Ishikawa (cell line): ENCODE measurements around the gene BDH2.
A peak's percentile ranks its signal among the peaks of the same experiment; 100 is the strongest.

ENCODE experiments used
- CEBPB ChIP-seq: IDR thresholded peaks from 2 replicates; pipeline ENCODE4 v1.6.1; 2012
- CREB1 ChIP-seq: IDR thresholded peaks from 2 replicates; pipeline ENCODE4 v1.6.1; 2012; ENCODE audit warnings: low read depth
- EGR1 ChIP-seq: IDR thresholded peaks from 2 replicates; pipeline ENCODE4 v1.6.1; 2012
- EP300 ChIP-seq: IDR thresholded peaks from 2 replicates; pipeline ENCODE4 v1.6.1; 2012; ENCODE audit warnings: borderline replicate concordance
- FOXM1 ChIP-seq: IDR thresholded peaks from 2 replicates; pipeline ENCODE4 v1.6.1; 2012; ENCODE audit warnings: low read depth, borderline replicate concordance
- MAX ChIP-seq: IDR thresholded peaks from 2 replicates; pipeline ENCODE4 v1.6.1; 2012
- NFIC ChIP-seq: IDR thresholded peaks from 2 replicates; pipeline ENCODE4 v1.6.1; 2012
- RAD21 ChIP-seq: IDR thresholded peaks from 2 replicates; pipeline ENCODE4 v1.6.1; 2012; ENCODE audit warnings: low read depth
- TAF1 ChIP-seq: IDR thresholded peaks from 2 replicates; pipeline ENCODE4 v1.6.1; 2012; ENCODE audit warnings: low read depth, mild to moderate bottlenecking
- TCF12 ChIP-seq: IDR thresholded peaks from 2 replicates; pipeline ENCODE4 v1.6.1; 2012; ENCODE audit warnings: low read depth
- TEAD4 ChIP-seq: IDR thresholded peaks from 2 replicates; pipeline ENCODE4 v1.6.1; 2012
- USF1 ChIP-seq: IDR thresholded peaks from 2 replicates; pipeline ENCODE4 v1.6.1; 2012
- YY1 ChIP-seq: IDR thresholded peaks from 2 replicates; pipeline ENCODE4 v1.6.1; 2012; ENCODE audit warnings: low read depth
- ZBTB7A ChIP-seq: IDR thresholded peaks from 2 replicates; pipeline ENCODE4 v1.6.1; 2012; ENCODE audit warnings: low read depth
- TF ChIP-seq, protein P1 (sequence below): IDR thresholded peaks from 2 replicates; pipeline ENCODE4 v1.6.1; 2012; ENCODE audit warnings: low read depth, mild to moderate bottlenecking

BDH2 gene

DNA sequence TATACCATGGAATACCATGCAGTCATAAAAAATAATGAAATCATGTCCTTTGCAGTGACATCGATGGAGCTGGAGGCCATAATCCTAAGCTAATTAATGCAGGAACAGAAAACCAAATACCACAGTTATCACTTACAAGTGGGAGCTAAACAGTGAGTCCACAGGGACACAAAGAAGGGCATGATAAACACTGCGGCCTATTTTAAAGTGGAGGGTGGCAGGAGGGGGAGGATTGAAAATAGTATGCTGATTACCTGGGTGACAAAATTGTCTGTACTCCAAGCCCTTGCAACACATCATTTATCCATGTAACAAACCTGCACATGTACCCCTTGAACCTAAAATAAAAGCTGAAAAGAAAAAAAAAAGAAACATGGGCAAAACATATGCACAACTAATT, 63.5 kb downstream of the BDH2 start:
- TF ChIP-seq CEBPB (no peak), RAD21 (no peak), YY1 (no peak), TEAD4 (no peak), ZBTB7A (no peak), EP300 (no peak), EGR1 (no peak), NFIC (no peak), TCF12 (no peak), FOXM1 (no peak), CREB1 (no peak), TAF1 (no peak), USF1 (no peak), MAX (no peak)
- TF ChIP-seq, protein P1, sequence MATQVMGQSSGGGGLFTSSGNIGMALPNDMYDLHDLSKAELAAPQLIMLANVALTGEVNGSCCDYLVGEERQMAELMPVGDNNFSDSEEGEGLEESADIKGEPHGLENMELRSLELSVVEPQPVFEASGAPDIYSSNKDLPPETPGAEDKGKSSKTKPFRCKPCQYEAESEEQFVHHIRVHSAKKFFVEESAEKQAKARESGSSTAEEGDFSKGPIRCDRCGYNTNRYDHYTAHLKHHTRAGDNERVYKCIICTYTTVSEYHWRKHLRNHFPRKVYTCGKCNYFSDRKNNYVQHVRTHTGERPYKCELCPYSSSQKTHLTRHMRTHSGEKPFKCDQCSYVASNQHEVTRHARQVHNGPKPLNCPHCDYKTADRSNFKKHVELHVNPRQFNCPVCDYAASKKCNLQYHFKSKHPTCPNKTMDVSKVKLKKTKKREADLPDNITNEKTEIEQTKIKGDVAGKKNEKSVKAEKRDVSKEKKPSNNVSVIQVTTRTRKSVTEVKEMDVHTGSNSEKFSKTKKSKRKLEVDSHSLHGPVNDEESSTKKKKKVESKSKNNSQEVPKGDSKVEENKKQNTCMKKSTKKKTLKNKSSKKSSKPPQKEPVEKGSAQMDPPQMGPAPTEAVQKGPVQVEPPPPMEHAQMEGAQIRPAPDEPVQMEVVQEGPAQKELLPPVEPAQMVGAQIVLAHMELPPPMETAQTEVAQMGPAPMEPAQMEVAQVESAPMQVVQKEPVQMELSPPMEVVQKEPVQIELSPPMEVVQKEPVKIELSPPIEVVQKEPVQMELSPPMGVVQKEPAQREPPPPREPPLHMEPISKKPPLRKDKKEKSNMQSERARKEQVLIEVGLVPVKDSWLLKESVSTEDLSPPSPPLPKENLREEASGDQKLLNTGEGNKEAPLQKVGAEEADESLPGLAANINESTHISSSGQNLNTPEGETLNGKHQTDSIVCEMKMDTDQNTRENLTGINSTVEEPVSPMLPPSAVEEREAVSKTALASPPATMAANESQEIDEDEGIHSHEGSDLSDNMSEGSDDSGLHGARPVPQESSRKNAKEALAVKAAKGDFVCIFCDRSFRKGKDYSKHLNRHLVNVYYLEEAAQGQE, result no peak

- TF ChIP-seq CREB1, result no peak
- peak; percentile 65 for TF ChIP-seq RAD21
Observed at GRCh38 chr4:103032574-103032973, 67.1 kb downstream of the BDH2 start.

DNA sequence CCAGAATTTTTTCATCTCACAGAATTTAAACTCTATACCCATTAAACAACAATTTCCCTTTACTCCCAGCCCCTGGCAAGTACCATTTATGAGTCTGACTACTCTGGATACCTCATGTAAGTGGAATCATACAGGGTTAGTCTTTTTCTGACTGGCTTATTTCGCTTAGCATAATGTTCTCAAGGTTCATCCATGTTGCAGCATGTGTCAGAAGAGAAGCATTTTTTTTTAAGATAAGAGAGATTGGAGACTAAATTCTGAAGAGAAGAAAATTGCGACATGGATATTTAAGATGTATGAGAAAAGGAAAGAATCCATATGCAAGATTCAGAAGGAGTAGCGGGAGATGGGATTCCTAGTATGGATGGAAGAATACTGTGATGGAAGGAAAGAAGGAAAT, 68.8 kb downstream of the BDH2 start:
- TF ChIP-seq USF1 (no peak), TCF12 (no peak), CREB1 (no peak), FOXM1 (no peak), EGR1 (no peak), RAD21 (no peak), YY1 (no peak), ZBTB7A (no peak), TEAD4 (no peak), CEBPB (no peak), EP300 (no peak), MAX (no peak), TAF1 (no peak), NFIC (no peak)
- TF ChIP-seq, protein P1, result no peak

GRCh38 chr4:103029300-103029699, 70.3 kb downstream of the BDH2 start:
- TF ChIP-seq FOXM1 (no peak), TEAD4 (no peak), TAF1 (no peak), ZBTB7A (no peak), RAD21 (no peak), EGR1 (no peak), MAX (no peak), YY1 (no peak), TCF12 (no peak), EP300 (no peak), CEBPB (no peak), NFIC (no peak), CREB1 (no peak), USF1 (no peak)
- TF ChIP-seq, protein P1, result no peak
